SK-N-SH (cell line): ENCODE results near the gene IP6K2. TPM values are rescaled to one million over a fixed set of nuclear protein-coding genes. Genes with fewer than 3 reads are reported as not detected.
A peak's percentile ranks its signal among the peaks of the same experiment; 100 is the strongest.

Source experiments
- CTCF ChIA-PET: fragments of 300-600, 350-600 bp; formaldehyde crosslinking; extraction: SDS; loops from one replicate; lab custom pipeline; 2021; lab: Yijun Ruan, JAX
- POLR2A ChIA-PET: fragments of 350-600 bp; sonication (Branson Sonifier 250); formaldehyde crosslinking; extraction: SDS; loops from one replicate; lab custom pipeline; 2020; ENCODE audit warnings: antibody characterized with exemption, inconsistent platforms; lab: Yijun Ruan, JAX
- DNase-seq: peaks from one replicate; pipeline ENCODE4 v3.0.0; 2012
- H2AFZ ChIP-seq: fragments of 200-600 bp; sonication (generic); 2 replicates; pipeline ENCODE4 v1.8.1; 2016; ENCODE audit warnings: antibody characterized with exemption, mild to moderate bottlenecking, low read depth
- H3F3A ChIP-seq: fragments of 200-600 bp; sonication (generic); replicated peaks from 2 replicates; pipeline ENCODE3; 2016; ENCODE audit warnings: antibody characterized with exemption, mild to moderate bottlenecking; ENCODE audit not compliant: insufficient read depth
- H3K27ac ChIP-seq, 2 experiments: fragments of 200-500 bp in 1 of 2; fragments of 200-600 bp in 1 of 2; sonication (Bioruptor generic) in 1 of 2; sonication (generic), shearing (Covaris generic) in 1 of 2; 2 replicates each; pipeline versions ENCODE4 v1.5.1 to v1.6.1; 2014 to 2016; ENCODE audit warnings: low read depth in 2 of 2, inconsistent platforms in 1 of 2, low read length in 1 of 2, mild to moderate bottlenecking in 1 of 2, mixed read lengths in 1 of 2
- H3K27me3 ChIP-seq: fragments of 200-600 bp; sonication (generic), shearing (Covaris generic); 2 replicates; pipeline ENCODE4 v1.6.1; 2016; ENCODE audit warnings: mixed run types; ENCODE audit not compliant: insufficient read depth
- H3K36me3 ChIP-seq, 2 experiments: fragments of 200-500 bp in 1 of 2; fragments of 200-600 bp in 1 of 2; sonication (Bioruptor generic) in 1 of 2; sonication (generic) in 1 of 2; replicated peaks in 1 of 2; 2 replicates each; pipeline versions ENCODE3 to v1.5.1; 2014 to 2016; ENCODE audit warnings: low read length in 1 of 2, mild to moderate bottlenecking in 1 of 2; ENCODE audit not compliant: insufficient read depth in 2 of 2, control insufficient read depth in 1 of 2
- H3K4me1 ChIP-seq, 2 experiments: fragments of 200-500 bp in 1 of 2; fragments of 200-600 bp in 1 of 2; sonication (Bioruptor generic) in 1 of 2; sonication (generic), shearing (Covaris generic) in 1 of 2; 2 replicates each; pipeline versions ENCODE4 v1.5.1 to v1.6.1; 2014 to 2016; ENCODE audit warnings: low read depth in 1 of 2, low read length in 1 of 2, mixed run types in 1 of 2; ENCODE audit not compliant: insufficient read depth in 2 of 2, control insufficient read depth in 1 of 2
- H3K4me2 ChIP-seq: fragments of 200-600 bp; sonication (generic), shearing (Covaris generic); 2 replicates; pipeline ENCODE4 v1.6.1; 2017; ENCODE audit warnings: mixed run types
- H3K4me3 ChIP-seq, 2 experiments: fragments of 200-500 bp in 1 of 2; fragments of 200-600 bp in 1 of 2; sonication (Bioruptor generic) in 1 of 2; sonication (generic), shearing (Covaris generic) in 1 of 2; 2 replicates each; pipeline versions ENCODE4 v1.5.1 to v1.8.1; 2014 to 2016; ENCODE audit warnings: low read depth in 2 of 2, inconsistent platforms in 1 of 2, low read length in 1 of 2, mild to moderate bottlenecking in 1 of 2, mixed read lengths in 1 of 2, moderate library complexity in 1 of 2
- H3K79me2 ChIP-seq: fragments of 200-600 bp; sonication (generic); 2 replicates; pipeline ENCODE4 v1.8.1; 2017; ENCODE audit warnings: mild to moderate bottlenecking; ENCODE audit not compliant: insufficient read depth
- H3K9ac ChIP-seq: fragments of 200-600 bp; sonication (generic); 2 replicates; pipeline ENCODE4 v1.6.1; 2017; ENCODE audit warnings: mixed run types
- H3K9me2 ChIP-seq: fragments of 200-600 bp; sonication (generic); 2 replicates; pipeline ENCODE4 v1.6.1; 2017; ENCODE audit warnings: mixed run types
- H3K9me3 ChIP-seq: fragments of 200-600 bp; sonication (generic); 2 replicates; pipeline ENCODE4 v1.6.1; 2017; ENCODE audit warnings: mixed run types, mild to moderate bottlenecking, moderate library complexity
- H4K20me1 ChIP-seq: fragments of 200-600 bp; sonication (generic); 2 replicates; pipeline ENCODE4 v1.6.1; 2017; ENCODE audit warnings: mild to moderate bottlenecking, mixed run types; ENCODE audit not compliant: insufficient read depth
- CHD2 ChIP-seq: fragments of 150-350 bp; IDR thresholded peaks from 2 replicates; pipeline ENCODE4 v1.6.1; 2018; ENCODE audit warnings: low read length; ENCODE audit not compliant: partially characterized antibody
- EP300 ChIP-seq, 2 experiments: IDR thresholded peaks; 2 replicates each; pipeline versions ENCODE4 v1.4.0 to v1.6.1; 2012; ENCODE audit warnings: borderline replicate concordance in 1 of 2, low read depth in 1 of 2, low read length in 1 of 2
- GABPA ChIP-seq: IDR thresholded peaks from 2 replicates; pipeline ENCODE4 v1.4.0; 2012; ENCODE audit warnings: low read depth, mild to moderate bottlenecking
- GATA2 ChIP-seq: sonication (generic); formaldehyde crosslinking; IDR thresholded peaks from 2 replicates; pipeline ENCODE4 v1.5.0; 2020; ENCODE audit warnings: mild to moderate bottlenecking, missing genetic modification reagents
- MEF2A ChIP-seq: IDR thresholded peaks from 2 replicates; pipeline ENCODE4 v1.4.0; 2012; ENCODE audit warnings: low read depth, borderline replicate concordance
- MXI1 ChIP-seq: IDR thresholded peaks from 2 replicates; pipeline ENCODE4 v1.6.1; 2012; ENCODE audit warnings: mild to moderate bottlenecking, low read depth, low read length, improper control_type of control experiment
- NFIC ChIP-seq: IDR thresholded peaks from 2 replicates; pipeline ENCODE4 v1.4.0; 2012; ENCODE audit warnings: borderline replicate concordance
- NRF1 ChIP-seq: IDR thresholded peaks from 2 replicates; pipeline ENCODE4 v1.6.1; 2012; ENCODE audit warnings: low read depth, mild to moderate bottlenecking, low read length
- POLR2AphosphoS5 ChIP-seq: IDR thresholded peaks from 2 replicates; pipeline ENCODE4 v1.6.1; 2012; ENCODE audit warnings: low read depth, low read length
- RCOR1 ChIP-seq: fragments of 150-350 bp; IDR thresholded peaks from 2 replicates; pipeline ENCODE4 v1.6.1; 2017; ENCODE audit warnings: antibody characterized with exemption, low read length
- REST ChIP-seq: IDR thresholded peaks from 2 replicates; pipeline ENCODE4 v1.6.1; 2012; ENCODE audit warnings: mild to moderate bottlenecking, low read depth, low read length, moderate library complexity
- RXRA ChIP-seq: IDR thresholded peaks from 2 replicates; pipeline ENCODE4 v1.4.0; 2012; ENCODE audit warnings: low read depth, mild to moderate bottlenecking, borderline replicate concordance
- SMC3 ChIP-seq: IDR thresholded peaks from 2 replicates; pipeline ENCODE4 v1.6.1; 2012; ENCODE audit warnings: low read depth, low read length, improper control_type of control experiment
- TAF1 ChIP-seq: IDR thresholded peaks from 2 replicates; pipeline ENCODE4 v1.6.1; 2012; ENCODE audit warnings: low read depth, mild to moderate bottlenecking, low read length, moderate library complexity, borderline replicate concordance
- TCF12 ChIP-seq: IDR thresholded peaks from 2 replicates; pipeline ENCODE4 v1.4.0; 2012
- YY1 ChIP-seq: IDR thresholded peaks from 2 replicates; pipeline ENCODE4 v1.4.0; 2012; ENCODE audit warnings: low read depth, mild to moderate bottlenecking
- WGBS: methylation state at CpG from one replicate; pipeline ENCODE4 v1.1.6; 2017; ENCODE audit warnings: low lambda C conversion rate; 5-methylcytosine and 5-hydroxymethylcytosine counted together
- polyA plus RNA-seq, 3 experiments: library from polyadenylated mRNA; depleted of rRNA; stranded (reverse); fragments of >200 nt; gene quantifications; 2 replicates each; pipeline ENCODE4 v1.2.3, GENCODE V29; 2012
- TF ChIP-seq, protein P1 (sequence below): IDR thresholded peaks from 2 replicates; pipeline ENCODE4 v1.4.0; 2012; ENCODE audit warnings: low read depth, borderline replicate concordance
- TF ChIP-seq, protein P2 (sequence below): fragments of 150-350 bp; IDR thresholded peaks from 2 replicates; pipeline ENCODE4 v1.6.1; 2017; ENCODE audit warnings: antibody characterized with exemption, low read length, low read depth, borderline replicate concordance
- TF ChIP-seq, protein P3 (sequence below): IDR thresholded peaks from 2 replicates; pipeline ENCODE4 v1.4.0; 2012; ENCODE audit warnings: low read depth

The IP6K2 gene
- polyA plus RNA-seq, 1 of the 3 experiments (the other 2 are of a cell fraction), result 178 TPM

GRCh38 chr3:48663489-48664312 is 53.3 kb downstream of the IP6K2 start (continued):
- TF ChIP-seq NFIC (peak; percentile 3), TAF1 (peak; percentile 56; the same call in 1 of the 2 replicates), TCF12 (peak; percentile 38; the same call in 1 of the 2 replicates), MEF2A (no peak), SMC3 (no peak; the same call in 1 of the 2 replicates), MXI1 (peak; percentile 97), RCOR1 (peak; percentile 78; the same call in 1 of the 2 replicates), GATA2 (no peak), RXRA (no peak; the same call in 1 of the 2 replicates)
- TF ChIP-seq, protein P1, sequence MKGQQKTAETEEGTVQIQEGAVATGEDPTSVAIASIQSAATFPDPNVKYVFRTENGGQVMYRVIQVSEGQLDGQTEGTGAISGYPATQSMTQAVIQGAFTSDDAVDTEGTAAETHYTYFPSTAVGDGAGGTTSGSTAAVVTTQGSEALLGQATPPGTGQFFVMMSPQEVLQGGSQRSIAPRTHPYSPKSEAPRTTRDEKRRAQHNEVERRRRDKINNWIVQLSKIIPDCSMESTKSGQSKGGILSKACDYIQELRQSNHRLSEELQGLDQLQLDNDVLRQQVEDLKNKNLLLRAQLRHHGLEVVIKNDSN, result peak; percentile 56
- TF ChIP-seq, protein P2, sequence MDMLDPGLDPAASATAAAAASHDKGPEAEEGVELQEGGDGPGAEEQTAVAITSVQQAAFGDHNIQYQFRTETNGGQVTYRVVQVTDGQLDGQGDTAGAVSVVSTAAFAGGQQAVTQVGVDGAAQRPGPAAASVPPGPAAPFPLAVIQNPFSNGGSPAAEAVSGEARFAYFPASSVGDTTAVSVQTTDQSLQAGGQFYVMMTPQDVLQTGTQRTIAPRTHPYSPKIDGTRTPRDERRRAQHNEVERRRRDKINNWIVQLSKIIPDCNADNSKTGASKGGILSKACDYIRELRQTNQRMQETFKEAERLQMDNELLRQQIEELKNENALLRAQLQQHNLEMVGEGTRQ, result no peak
- TF ChIP-seq, protein P3, sequence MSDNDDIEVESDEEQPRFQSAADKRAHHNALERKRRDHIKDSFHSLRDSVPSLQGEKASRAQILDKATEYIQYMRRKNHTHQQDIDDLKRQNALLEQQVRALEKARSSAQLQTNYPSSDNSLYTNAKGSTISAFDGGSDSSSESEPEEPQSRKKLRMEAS, result peak; percentile 99

GRCh38 chr3:48662753-48663488 is 54.1 kb downstream of the IP6K2 start, which contains the start of gene CELSR3:
CELSR3 (minus strand) TSS chr3:48662886; CDS start chr3:48662634, 252 bp downstream.
- Histone ChIP-seq H3K9me3 (no peaks in the 10 kb centered on the region), H3F3A (peaks cover 12% of the 10 kb centered on the region), H3K36me3 (peaks cover 15 to 33% of the 10 kb centered on the region in 2 experiments), H3K9me2 (no peaks in the 10 kb centered on the region), H3K79me2 (peaks cover 28% of the 10 kb centered on the region), H2AFZ (peak within 1 kb of the TSS; percentile 56; the same call in 1 of the 2 replicates), H3K27me3 (no peaks in the 10 kb centered on the region), H3K9ac (peak within 1 kb of the TSS; percentile 97), H3K4me2 (peak within 1 kb of the TSS; percentile 98), H3K4me1 (peaks cover 4 to 21% of the 10 kb centered on the region in 2 experiments; a peak in 2 of 4 replicates), H4K20me1 (peaks cover 9% of the 10 kb centered on the region; the same call in 1 of the 2 replicates), H3K27ac (peak within 1 kb of the TSS; percentile 96 to 99), H3K4me3 (peak within 1 kb of the TSS; percentile 61 to 77)
- POLR2A ChIA-PET, result interaction anchor here (0.7 to 2.1 kb wide), 14 partner anchors 11 to 344 kb away, joined by 3 to 15 read pairs (median 4); partner anchors contain the start of genes IP6K2, SLC26A6, UQCRC1 and WDR6
- WGBS, result under 1% methylated on average over 32 of the region's 52 CpGs
- DNase-seq, result peak; percentile 92
- CTCF ChIA-PET, result interaction anchor here (0.8 to 4.5 kb wide), 14 partner anchors 11 to 335 kb away, joined by 3 to 33 read pairs (median 5); partner anchors contain the start of genes ARIH2, ATRIP, NCKIPSD and SLC26A6
- TF ChIP-seq, protein P2, result no peak
- peak; percentile 31 for TF ChIP-seq CHD2
- TF ChIP-seq TCF12, result no peak
- peak; percentile 58; the same call in 1 of the 2 replicates for TF ChIP-seq TAF1
- TF ChIP-seq MXI1, result no peak
- TF ChIP-seq POLR2AphosphoS5, result peak; percentile 85
- TF ChIP-seq, protein P3, result peak; percentile 68; the same call in 1 of the 2 replicates
- peak; percentile 96 for TF ChIP-seq YY1
- TF ChIP-seq REST, result peak; percentile 86
- peak in 1 of 2 experiments; percentile 27; a peak in 1 of 4 replicates for TF ChIP-seq EP300 (IDR thresholded peaks at IDR 0.05; ENCODE audit: borderline replicate concordance in 1 of 2, low read depth in 1 of 2, low read length in 1 of 2)
- no peak for TF ChIP-seq GABPA
- TF ChIP-seq NRF1, result peak; percentile 60; the same call in 1 of the 2 replicates
